Loucy (cell line): ENCODE data around the gene SPATA20.

Experiments
- H2AFZ ChIP-seq: fragments of 200-600 bp; sonication (generic); 2 replicates; pipeline ENCODE4 v1.6.0; 2016; ENCODE audit warnings: antibody characterized with exemption, mild to moderate bottlenecking, low read length, moderate library complexity
- H3F3A ChIP-seq: fragments of 200-600 bp; 2 replicates; pipeline ENCODE4 v1.6.0; 2016; ENCODE audit warnings: antibody characterized with exemption, low read depth, mild to moderate bottlenecking
- H3K27me3 ChIP-seq: fragments of 200-600 bp; sonication (generic); 2 replicates; pipeline ENCODE4 v1.6.1; 2014; ENCODE audit warnings: low read length, mild to moderate bottlenecking; ENCODE audit not compliant: insufficient read depth, poor library complexity, severe bottlenecking
- H3K36me3 ChIP-seq: fragments of 200-600 bp; sonication (generic); 2 replicates; pipeline ENCODE4 v1.6.1; 2016; ENCODE audit warnings: low read length; ENCODE audit not compliant: insufficient read depth
- H3K4me1 ChIP-seq: fragments of 200-600 bp; sonication (generic); 2 replicates; pipeline ENCODE4 v1.5.1; 2014; ENCODE audit warnings: low read length, mild to moderate bottlenecking; ENCODE audit not compliant: insufficient read depth, poor library complexity, severe bottlenecking
- H3K4me2 ChIP-seq: fragments of 200-600 bp; sonication (generic); 2 replicates; pipeline ENCODE4 v1.6.0; 2014; ENCODE audit warnings: antibody characterized with exemption, low read length, low read depth, mild to moderate bottlenecking; ENCODE audit not compliant: poor library complexity, severe bottlenecking
- H3K4me3 ChIP-seq: fragments of 200-600 bp; sonication (generic); 2 replicates; pipeline ENCODE4 v1.5.1; 2014; ENCODE audit warnings: low read length, mild to moderate bottlenecking, mixed read lengths; ENCODE audit not compliant: poor library complexity, severe bottlenecking
- H3K79me2 ChIP-seq: fragments of 200-600 bp; sonication (generic); 2 replicates; pipeline ENCODE4 v1.6.1; 2014; ENCODE audit warnings: low read length; ENCODE audit not compliant: insufficient read depth
- H3K9ac ChIP-seq: fragments of 200-600 bp; sonication (generic); 2 replicates; pipeline ENCODE4 v1.6.0; 2014; ENCODE audit warnings: mild to moderate bottlenecking, low read depth, low read length, moderate library complexity; ENCODE audit not compliant: poor library complexity, severe bottlenecking
- H3K9me2 ChIP-seq: fragments of 200-600 bp; sonication (generic); replicated peaks from 2 replicates; pipeline ENCODE4 v1.6.1; 2016; ENCODE audit warnings: low read depth, low read length, mixed read lengths
- H3K9me3 ChIP-seq: fragments of 200-600 bp; sonication (generic); 2 replicates; pipeline ENCODE4 v1.6.1; 2014; ENCODE audit warnings: mild to moderate bottlenecking, antibody characterized with exemption, low read length, low read depth; ENCODE audit not compliant: insufficient read depth
- H4K20me1 ChIP-seq: fragments of 200-600 bp; sonication (generic); 2 replicates; pipeline ENCODE4 v1.6.0; 2014; ENCODE audit warnings: antibody characterized with exemption, low read length, mild to moderate bottlenecking; ENCODE audit not compliant: insufficient read depth, poor library complexity, severe bottlenecking
- CTCF ChIP-seq: fragments of 200-600 bp; sonication (generic); conservative IDR thresholded peaks from 2 replicates; pipeline ENCODE4 v1.5.1; 2014; ENCODE audit warnings: mild to moderate bottlenecking, antibody characterized with exemption, low read length
- EZH2phosphoT487 ChIP-seq: fragments of 200-600 bp; IDR thresholded peaks from 2 replicates; pipeline ENCODE4 v1.6.1; 2018; ENCODE audit warnings: antibody characterized with exemption, mild to moderate bottlenecking, moderate library complexity, borderline replicate concordance

SPATA20 gene

GRCh38 chr17:50536683-50537646 lies 10.0 kb upstream of the SPATA20 start:
- TF ChIP-seq CTCF (no peak), EZH2phosphoT487 (no peak)
- Histone ChIP-seq H4K20me1 (no peaks in the 10 kb centered on the region), H3K9me3 (no peaks in the 10 kb centered on the region), H2AFZ (no peak overlapping the region), H3K4me3 (no peak overlapping the region), H3K4me2 (no peak overlapping the region), H3K9ac (no peak overlapping the region), H3K4me1 (peaks cover 9% of the 10 kb centered on the region), H3K9me2 (no peaks in the 10 kb centered on the region), H3K36me3 (no peaks in the 10 kb centered on the region), H3K79me2 (no peaks in the 10 kb centered on the region), H3F3A (no peaks in the 10 kb centered on the region), H3K27me3 (no peaks in the 10 kb centered on the region)

- H3K4me2 ChIP-seq: no peak overlapping the region
- H3K79me2 ChIP-seq: no peaks in the 10 kb centered on the region
- H3K9me3 ChIP-seq: no peaks in the 10 kb centered on the region
- no peak overlapping the region for H3K9ac ChIP-seq
- TF ChIP-seq CTCF: no peak
- no peak for TF ChIP-seq EZH2phosphoT487
- H3K27me3 ChIP-seq: no peaks in the 10 kb centered on the region
- H3K4me1 ChIP-seq: peaks cover 14% of the 10 kb centered on the region
- no peaks in the 10 kb centered on the region for H3K9me2 ChIP-seq
- H3K36me3 ChIP-seq: no peaks in the 10 kb centered on the region
- no peak overlapping the region for H2AFZ ChIP-seq
- H4K20me1 ChIP-seq: no peaks in the 10 kb centered on the region
- H3F3A ChIP-seq: no peaks in the 10 kb centered on the region
- H3K4me3 ChIP-seq: no peak overlapping the region
Measured at GRCh38 chr17:50537721-50538548, 9.0 kb upstream of the SPATA20 start.

- H3K27me3 ChIP-seq: no peaks in the 10 kb centered on the region
- H4K20me1 ChIP-seq: no peaks in the 10 kb centered on the region
- no peak overlapping the region for H2AFZ ChIP-seq
- H3K36me3 ChIP-seq: no peaks in the 10 kb centered on the region
- H3K9me3 ChIP-seq: no peaks in the 10 kb centered on the region
- H3K9ac ChIP-seq: no peak overlapping the region
- H3K4me3 ChIP-seq: no peak overlapping the region
- no peaks in the 10 kb centered on the region for H3K9me2 ChIP-seq
- no peaks in the 10 kb centered on the region for H3K79me2 ChIP-seq
- TF ChIP-seq CTCF (no peak), EZH2phosphoT487 (no peak)
- H3K4me1 ChIP-seq: peaks cover 17% of the 10 kb centered on the region
- H3K4me2 ChIP-seq: no peak overlapping the region
- H3F3A ChIP-seq: no peaks in the 10 kb centered on the region
Measured at GRCh38 chr17:50538549-50539410, 8.2 kb upstream of the SPATA20 start.
